NCI-H1930 (cell line): ENCODE results near the gene CAMK2B.

Experiments
- DNase-seq, 2 experiments: peaks; one replicate each; lab custom pipeline; 2025; lab: John Stamatoyannopoulos, UW

The CAMK2B gene

DNA sequence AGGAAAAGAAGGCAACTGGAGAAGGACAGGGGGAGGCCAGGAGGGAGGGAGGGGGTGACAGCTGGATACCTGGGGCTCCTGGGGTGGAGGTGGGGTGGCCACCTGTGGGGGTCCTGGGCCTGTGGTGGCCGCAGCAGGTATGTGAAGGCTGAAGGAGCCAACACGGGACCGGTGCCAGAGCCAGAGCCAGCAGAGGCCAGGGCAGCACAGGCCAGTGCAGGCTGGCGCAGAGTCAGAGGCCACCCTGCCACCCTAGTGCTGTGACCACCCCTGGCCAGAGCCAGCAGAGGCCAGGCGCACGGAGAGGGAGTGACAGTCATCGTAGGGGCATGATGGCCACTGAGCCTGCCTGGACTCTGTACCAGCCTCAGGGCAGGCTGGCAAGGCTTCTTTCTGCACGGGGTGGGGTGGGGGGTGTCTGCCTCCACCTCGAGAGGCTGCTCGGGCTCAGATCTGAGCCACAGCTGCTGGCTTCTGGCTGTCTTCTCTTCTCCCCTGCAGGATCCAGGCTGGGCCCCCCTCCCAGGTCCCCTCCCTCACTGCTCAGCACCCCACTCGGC, 95.8 kb downstream of the CAMK2B start:
- DNase-seq: no peak

DNA sequence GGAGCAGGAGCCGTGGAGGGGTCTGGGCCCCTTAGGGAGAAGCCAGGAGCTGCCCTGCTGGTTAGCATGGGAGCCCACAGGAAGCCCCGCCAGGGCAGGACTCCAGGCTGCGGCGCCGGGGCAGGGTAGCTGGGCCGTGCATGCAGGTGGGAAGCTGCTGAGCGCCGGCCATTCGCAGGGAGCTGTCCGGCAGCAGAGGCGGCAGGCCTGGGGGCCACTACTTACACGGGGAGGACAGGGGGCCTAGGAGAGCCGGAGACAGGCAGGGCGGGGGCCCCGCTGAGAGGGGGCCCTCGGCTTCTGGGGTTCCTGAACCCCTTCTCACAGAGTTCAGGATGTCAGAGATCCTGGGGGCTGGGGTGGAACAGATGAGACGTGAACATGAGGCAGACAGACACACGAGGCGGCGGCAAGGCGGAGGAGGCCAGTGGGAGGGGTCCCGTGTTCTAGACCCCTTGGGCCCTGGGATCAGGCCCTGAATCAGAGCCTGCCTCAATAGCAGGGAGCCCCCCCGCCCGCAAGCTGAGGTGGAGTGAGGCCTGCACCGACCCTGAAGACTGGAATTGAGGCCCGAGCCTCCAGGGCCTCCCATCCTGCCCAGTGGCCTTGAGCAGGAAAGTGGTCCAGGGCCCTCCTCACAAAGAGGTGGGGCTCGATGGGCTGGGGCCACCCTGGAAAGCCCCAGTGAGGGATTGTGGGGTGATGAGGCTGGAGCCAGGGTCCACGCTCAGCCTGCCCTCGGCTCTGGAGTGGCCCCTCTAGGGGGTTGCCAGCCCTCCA, 96.6 kb downstream of the CAMK2B start:
- DNase-seq: no peak

DNA sequence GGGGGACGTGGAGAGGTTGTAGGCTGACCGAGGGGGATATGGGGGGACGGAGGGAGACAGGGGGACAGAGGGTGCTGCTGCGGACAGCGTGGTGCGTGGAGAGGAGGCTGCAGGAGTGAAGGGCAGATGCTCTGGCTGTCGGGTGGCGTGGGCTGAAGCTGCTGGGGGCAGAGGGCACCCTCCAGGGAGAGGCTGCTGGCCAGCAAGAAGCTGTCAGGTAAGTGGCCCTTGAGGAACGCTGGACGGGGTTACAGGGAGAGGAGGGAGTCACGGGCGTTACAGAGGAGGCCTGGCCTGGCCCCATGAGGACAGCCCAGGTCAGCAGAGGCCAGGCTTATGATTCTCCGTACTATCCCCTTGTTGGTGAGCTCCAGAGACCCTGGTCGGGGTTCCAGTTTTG, 97.5 kb downstream of the CAMK2B start:
- no peak for DNase-seq

DNA sequence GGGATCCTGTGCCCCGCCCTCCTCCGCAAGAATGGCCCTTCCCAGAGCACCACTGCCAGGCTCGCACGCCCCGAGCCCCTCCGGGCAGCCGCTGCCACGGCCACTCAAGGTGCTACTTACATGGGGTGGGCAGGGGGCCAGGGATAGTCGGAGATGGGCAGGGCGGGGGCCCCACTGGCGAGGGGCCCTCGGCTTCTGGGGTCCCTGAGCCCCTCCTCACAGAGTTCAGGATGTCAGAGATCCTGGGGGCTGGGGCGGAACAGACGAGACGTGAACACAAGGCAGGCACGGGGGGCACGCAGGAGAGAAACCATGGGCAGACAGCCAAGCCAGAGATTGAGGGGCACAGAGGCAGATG, 99.0 kb downstream of the CAMK2B start:
- DNase-seq: no peak

DNA sequence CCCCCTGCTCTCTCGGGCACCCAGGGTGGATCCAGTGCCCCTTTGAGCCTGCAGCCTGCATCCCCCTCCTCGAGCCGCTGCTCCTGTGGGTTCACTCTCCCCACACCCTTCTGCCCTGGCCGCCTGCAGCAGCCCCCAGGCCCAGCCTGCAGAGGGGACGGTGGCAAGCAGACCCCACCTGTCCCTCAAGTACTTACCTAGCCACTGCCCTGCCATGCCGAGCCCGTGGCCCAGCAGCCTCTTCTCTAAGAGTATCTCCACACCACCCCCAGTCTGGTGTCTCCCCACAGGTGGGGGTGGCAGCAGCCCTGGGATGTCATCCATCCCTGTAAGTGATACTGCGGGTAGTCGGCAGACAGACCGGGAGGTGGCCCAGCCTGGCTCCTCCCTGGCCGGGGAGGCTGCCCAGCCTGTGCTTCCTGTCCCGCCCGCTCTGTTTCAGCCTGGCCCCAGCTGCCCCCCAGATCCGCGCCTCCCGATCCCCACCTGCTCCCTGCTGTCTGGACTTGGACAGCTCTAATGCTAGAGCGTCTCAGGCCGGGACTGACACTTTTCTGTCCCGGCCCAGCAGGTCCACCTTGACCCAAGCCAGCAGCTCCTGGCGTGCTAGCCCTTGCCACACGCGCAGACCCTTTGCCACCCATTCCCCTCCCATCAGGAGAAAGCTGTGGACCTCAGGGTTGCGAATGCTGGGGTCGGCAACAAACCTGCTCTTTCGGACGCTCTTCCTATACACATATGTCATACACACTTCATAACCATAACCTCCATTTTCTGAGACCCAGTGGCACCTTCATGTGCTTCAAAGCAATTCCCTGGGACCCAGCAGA, 99.6 kb downstream of the CAMK2B start:
- no peak for DNase-seq

DNA sequence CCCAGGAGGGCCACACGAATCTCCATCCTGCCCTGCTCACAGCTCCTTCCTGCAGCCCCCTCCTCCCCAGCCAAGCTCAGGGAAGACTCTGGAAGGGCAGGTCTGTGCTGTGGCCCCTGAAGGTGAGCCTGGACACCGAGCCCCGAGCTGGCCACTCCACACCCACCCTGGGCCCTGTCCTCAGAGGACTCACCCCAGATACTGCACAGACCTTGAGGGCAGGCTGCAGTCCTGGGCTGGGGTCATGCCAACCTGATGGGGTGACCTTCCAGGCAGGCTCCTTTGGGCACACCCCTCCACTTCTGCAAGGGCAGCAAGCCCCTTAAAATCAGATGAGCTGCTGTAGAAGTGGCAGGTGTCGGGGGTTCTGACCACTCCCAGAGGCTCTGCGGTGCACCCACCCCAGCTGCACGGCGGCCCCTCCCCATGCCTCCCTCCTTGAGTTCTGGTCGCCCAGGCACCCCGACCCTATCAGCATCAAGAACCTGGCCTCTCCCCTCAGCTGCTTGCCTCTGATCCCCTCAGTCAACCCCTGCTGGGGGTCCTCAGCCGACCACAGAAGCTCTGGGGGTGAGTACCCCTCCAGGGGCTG, 100.3 kb downstream of the CAMK2B start:
- DNase-seq: no peak

DNA sequence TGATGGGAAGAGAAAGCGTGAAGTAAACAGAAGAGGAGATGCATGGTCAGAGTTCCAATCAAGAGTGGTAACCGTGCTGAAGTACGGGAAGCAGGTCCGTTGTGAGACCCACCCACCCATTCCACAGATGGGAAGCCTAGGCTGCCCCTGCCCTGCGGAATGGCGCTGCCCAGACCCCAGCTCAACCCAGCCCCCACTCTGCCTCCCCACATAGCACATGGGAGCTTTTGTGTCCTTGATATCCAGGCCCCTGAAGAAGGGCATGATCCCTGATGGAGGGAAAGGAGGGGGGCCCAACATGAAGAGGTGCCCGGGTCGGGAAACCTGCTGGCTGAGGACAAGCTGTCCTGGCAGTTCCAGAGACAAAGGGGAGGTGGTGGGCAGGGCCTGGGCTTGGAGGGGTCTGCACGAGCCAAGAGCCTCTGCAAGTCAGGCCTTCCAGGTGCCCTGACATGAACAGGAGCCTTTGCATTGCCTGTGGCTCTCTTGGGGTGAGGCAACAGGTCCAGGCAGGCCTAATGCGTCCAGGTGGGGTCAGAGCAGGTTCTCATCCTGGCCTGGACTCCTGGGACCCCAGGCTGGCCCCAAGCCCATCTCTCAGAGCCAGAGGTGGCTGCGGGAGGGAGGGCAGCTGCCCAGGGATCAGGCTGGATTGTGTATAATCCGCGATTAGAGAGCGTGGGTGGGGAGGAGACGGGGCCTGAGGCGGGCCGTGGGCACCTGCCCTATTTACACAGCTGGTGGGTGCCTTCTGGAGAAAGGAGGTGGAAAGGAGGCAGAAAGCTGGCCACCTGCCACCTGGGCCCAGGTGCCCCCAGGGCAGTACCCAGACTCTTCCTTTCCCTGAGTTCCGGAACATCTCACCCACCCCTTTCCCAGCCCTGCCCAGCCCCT, 101.1 kb downstream of the CAMK2B start:
- DNase-seq: no peak

DNA sequence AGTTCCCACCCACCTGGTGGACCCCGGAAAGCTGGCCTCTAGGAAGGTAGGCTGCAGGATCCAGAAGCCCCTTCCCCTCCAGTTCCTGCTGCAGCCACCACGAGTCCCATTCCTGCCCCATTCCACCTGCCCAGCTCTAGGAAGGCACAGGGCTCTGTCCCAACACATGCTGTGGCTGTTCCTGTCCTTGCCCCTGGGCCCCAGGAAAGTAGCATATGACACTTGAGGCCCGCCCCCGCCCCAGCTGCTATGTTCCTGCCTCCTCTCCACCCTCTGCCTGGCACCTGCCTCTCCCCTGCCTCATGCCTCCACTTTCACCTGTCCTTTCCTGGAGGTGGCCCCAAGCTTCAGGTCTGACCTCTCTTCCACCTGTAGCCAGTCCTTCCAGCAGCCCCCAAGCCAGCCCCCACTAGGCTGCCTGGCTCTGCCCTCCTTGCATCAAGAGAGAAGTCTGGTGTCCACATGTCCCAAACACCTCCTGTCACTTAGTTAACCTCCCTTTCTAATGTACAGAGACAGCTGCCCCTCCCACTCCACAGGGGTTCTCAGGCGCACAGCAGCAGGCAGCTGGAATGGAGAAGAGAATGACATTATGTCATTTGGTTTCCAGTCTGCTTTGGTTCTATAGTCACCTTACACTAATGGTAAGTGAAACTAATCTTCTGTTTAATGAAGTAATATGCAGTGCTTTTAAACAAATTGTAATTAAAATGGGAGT, 101.9 kb downstream of the CAMK2B start:
- DNase-seq: no peak

DNA sequence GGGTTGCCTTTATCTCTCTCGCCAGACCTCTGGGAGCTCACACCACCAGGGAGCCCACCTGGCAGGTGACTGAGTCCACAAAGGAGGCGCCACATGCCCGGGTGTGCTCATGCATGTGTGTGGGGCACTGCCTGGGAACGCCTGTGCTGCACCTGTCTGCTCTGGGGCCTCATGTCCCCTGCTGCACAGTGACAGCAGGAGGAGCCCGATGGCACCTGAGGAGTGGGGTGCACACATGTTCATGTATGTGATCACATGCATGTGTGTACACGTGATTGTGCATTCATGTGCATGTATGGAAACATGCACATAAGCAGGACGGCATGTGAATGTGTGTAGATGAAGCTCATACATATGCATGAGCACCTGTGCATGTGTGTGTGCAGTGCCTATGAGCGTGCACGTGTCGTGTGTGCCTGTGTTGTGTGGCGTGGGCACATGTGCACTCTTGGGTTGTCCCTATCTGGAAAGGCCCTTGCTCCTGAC, 102.6 kb downstream of the CAMK2B start:
- no peak for DNase-seq

DNA sequence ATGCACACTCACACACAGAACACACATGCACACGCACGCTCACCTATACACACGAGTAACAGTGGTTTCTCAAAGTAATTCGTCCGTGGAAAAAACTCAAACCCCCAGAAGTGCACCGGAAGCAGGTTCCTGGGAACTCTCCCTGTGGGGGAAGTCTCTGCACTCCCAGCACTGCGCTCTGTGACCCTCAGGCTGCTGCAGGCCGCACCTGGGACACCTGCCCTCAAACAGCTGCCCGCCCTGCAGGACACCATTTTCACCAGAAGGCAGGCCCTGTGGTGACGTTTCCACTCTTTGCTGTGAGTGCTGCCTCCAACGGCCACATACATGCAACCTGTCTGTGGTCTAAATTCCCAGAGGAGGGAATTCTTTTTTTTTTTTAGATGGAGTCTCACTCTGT, 103.3 kb downstream of the CAMK2B start:
- DNase-seq: no peak

DNA sequence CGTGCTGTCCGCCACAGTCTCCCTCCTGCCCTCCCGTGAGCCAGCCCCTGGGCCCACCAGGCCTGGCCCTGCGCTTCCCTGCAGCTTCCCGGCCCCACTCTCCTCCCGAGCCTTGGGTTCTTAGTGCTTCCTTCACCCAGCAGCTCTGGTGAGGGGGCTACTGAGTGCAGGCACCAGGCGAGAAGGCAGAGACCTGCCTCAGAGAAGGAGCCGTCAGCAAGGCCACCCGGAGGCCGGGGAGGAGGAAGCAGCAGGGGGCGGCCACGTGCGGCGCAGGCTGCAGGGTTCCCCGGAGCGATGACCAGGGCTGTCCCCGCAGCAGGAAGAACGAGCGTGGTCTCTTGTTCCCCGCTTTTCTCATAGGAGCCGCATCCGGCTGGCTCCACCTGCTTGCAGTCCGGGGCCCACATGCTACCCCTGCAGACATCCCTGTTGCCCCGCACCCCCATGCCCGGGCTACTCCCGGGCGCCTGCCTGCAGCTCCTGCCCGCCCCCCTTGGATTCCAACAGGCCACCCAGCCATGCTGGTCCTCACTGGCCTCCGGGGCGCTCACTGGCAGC, 104.1 kb downstream of the CAMK2B start:
- no peak for DNase-seq

DNA sequence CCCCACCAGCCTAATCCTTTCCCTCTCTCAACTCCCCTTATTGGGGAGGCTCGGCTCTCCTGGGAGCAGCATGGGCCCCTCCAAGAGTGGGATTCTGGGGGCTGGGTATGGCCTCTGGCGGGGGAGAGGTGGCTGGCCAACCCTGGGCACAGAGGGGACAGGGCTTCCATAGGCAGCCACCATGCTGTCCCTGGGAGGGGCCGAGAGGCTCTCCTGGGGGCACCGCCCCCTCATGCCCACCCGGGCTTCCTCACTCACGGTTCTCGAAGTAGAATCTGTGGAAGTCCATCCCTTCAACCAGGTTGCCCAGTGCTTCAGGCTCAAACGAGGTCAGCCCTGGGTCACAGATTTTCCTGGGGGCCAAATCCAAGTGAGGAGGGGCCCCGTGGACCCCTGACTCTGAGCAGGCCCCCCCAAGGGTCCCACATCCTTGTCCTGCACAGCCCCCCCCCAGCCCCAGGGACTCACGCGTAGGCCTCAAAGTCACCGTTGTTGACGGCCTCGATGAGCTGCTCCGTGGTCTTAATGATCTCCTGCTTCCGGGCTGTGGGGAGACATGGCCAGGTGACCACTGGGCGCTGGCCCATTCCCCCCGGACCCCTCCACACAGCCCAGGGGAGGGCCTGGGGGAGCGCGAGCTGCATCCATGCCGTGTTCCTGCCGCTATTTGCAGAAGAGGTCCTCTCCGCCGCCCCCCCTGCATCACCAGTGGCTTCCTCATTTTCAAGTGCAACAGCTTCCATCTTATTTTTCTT, 104.9 kb downstream of the CAMK2B start:
- DNase-seq: no peak

DNA sequence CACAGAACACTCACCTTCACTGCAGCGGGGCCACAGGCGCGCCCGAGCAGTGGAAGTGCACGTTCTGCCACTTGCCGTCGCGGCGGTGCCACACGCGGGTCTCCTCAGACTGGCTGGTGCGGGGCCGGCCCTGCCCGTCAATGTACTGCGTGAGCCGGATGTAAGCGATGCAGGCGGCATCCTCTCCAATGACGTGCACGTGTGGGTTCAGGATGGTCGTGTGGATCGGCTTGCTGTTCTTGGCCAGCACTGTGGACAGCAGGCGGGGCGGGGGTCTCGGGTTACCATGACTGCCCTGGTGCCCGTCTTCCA, 105.4 kb downstream of the CAMK2B start:
- no peak for DNase-seq

DNA sequence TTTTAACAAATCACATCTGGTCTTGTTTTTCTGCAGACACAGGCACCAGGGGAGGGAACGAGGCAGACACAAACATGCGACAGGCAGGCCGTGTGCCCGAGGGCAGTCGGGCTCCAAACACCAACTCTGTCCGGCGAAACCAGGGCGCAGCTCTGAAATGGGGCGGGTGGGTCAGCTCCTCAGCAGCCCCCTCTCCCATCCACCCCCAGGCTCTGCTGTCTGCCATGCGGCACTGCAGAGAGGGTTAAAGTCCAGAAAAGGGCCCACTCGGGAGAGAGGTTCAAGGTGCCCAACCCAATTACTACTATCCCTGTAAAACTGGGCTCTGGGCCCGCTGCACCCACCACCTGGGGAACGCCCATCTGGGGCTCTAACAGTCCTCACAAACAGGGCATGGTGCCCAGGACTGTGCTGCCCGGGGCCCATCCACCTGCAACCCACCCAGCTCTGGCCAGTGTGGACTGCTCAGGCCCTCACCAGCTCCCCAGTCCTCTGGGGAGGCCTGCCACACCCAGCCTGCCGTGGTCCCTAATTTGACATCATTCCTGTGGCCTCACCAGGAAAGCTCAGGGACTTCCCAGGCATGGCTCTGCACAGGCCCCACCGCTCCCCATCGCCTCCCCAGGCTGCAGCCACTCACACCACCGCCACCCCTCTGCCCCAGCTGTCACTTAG, 105.9 kb downstream of the CAMK2B start:
- no peak for DNase-seq

DNA sequence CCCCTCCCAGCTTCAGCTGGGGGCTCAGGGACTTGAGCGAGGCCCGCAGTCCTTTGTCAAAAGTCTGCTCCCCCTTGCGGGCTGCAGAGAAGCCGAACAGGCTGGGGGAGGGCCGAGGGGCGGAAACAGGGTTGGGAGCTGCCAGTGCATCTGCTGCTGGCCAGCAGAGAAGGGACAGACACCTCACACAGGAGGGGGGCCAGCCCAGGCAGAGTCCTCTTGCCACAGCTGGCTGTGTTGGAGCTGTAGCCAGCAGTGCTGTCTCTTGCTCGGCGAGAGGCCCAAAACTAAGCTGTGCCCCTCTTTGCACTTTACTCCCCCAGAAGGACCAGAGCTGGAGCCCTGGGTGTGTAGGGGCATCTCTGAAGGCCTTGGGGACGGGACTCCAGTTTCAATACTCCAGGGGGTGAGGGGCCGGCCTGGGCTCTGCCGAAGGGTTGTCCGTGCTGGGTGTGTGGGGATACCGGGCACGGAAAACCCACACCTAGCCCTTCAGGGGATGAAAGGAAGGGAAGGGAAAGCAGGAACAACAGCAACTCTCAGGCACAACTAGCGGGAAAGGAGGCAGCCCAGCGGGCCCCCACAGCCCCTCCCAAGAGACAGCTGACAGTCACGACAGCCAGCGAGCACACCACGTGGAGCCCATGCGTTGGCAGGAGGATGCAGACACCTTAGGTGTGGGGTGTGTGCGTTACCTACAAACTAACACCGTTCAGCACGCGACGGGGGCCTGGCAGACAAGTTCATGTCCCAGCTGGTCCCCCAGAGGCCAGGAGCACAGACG, 106.8 kb downstream of the CAMK2B start:
- DNase-seq: no peak

DNA sequence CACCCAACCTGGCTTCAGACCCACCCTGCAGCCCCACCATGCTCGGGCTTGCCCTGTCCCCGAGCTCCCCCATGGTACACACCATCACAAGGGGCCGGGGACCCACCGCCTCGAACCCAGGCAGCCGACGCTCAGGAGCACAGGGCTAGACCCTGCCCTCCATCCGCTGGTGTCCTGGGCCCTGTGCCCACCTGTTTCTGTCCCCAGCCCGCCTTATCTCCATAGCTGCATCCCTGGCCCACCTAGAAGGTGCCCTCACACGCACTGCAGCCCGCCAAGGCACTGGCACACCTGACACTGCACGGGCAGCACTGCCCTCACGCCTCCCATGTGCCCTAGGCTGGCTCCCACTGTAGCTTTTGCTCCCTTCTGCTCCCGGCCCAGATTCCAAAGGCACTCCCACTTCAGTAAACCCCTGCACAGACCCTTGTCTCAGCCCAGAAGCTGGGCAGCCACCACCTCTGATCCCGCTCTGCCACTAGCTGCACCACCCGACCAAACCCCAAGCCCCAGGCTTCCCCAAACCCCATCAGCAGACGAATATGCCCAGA, 107.5 kb downstream of the CAMK2B start:
- no peak for DNase-seq

DNA sequence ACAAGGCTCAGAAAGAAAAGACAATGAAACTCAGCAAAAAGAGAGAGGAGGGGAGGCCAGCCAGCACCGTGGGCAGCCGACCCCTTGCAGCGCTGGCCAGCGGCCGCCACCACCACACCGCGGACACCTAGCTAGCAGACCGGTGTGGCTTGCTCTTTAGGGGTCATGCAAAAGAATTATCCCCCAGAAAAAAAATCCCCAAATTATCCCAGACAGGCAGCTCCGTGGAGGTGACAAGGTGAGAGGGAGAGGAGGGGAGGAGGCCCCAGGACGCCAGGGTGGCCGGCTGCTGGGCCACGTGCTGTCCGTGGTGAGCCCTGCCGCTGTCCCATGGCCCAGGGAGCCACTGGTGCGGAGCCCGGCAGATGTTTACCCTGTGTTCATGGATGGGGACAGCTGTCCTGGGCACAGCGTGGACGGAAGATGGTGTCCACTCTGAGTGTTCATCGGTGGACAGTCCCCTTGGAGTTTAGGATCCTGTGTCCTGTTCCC, 108.1 kb downstream of the CAMK2B start:
- no peak for DNase-seq
